Measurements from ENCODE around the gene CACNG7.

Gene CACNG7

DNA sequence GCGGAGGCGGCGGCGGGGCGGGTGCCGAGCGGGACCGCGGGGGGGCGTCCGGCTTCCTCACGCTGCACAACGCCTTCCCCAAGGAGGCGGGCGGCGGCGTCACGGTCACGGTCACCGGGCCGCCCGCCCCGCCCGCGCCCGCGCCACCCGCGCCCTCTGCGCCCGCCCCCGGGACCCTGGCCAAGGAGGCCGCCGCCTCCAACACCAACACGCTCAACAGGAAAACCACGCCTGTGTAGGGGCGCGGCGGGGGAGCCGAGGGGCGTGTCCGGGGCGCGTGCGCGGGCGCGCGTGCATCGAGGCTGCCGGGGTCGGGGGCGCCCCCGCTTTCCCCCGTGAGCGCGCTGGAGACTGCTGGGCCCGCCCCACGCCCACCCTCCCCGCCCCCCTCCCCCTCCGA, 73.5 kb downstream of the CACNG7 start:
- no peak for DNase-seq (ENCODE audit: low spot score)

GRCh38 chr19:53983457-53984289, 74.6 kb downstream of the CACNG7 start:
- no peak for DNase-seq (ENCODE audit: low spot score)

DNA sequence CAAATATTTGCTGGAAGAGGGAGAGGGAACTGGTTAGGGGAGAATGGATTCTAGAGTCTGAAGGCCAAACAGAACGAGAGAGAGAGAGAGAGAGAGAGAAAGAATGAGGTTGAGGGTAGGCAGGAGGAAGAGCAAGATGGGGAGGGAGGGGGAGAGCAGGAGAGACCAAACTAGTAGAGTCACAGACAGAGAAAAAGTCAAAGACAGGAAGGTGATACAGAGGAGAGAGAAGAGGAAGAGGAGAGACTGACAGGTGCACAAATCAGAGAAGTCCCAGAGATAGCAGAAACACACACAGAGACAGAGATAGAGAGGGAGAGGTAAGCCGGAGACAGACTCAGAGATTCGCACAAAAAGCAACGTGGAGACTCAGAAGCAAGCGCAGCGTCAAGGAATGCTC, 76.8 kb downstream of the CACNG7 start:
- DNase-seq (ENCODE audit: low spot score), result no peak

DNA sequence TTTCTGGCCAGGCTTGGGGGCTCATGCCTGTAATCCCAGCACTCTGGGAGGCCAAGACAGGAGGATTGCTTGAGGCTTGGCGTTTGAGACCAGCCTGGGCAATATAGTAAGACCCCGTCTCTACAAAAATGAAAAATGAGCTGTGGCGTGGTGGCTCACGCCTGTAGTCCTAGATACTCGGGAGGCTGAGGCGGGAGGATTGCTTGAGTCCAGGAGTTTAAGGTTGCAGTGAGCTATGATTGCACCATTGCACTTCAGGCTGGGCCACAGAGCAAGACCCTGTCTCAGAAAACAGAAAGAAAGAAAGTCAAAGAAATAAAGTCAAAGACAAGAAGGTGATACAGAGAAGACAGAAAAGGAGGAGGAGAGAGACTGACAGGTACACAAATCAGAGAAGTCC, 79.9 kb downstream of the CACNG7 start:
- DNase-seq (ENCODE audit: low spot score), result no peak

GRCh38 chr19:53989600-53990533, 80.8 kb downstream of the CACNG7 start:
- no peak for DNase-seq (ENCODE audit: low spot score)

GRCh38 chr19:53991224-53992113, 82.4 kb downstream of the CACNG7 start, which contains the start of gene CACNG6:
Gene CACNG6, plus strand, starts transcription at chr19:53991637. Its CDS starts 1,241 bp downstream, at chr19:53992878.
- no peak for DNase-seq (ENCODE audit: low spot score)

DNA sequence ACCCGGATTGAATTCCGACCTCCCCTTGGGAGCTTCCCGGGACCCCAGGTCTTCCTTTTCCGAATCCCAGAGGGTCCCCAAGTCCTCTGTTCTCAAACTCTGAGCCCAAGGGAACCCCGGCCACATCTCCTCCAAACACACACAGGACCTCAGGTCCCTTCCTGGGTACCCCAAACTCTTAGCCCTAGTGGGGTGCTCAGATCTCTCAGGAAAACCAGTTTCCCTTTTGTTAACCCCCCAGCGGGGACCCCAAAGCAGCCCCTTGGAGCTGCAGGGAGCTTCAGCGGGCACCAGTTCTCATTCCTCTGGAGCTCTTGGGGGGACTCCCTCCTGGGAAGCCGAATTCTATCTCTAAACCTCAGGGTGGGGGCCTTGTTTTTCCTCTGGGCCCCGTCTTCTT, 83.1 kb downstream of the CACNG7 start:
- DNase-seq (ENCODE audit: low spot score), result no peak

DNA sequence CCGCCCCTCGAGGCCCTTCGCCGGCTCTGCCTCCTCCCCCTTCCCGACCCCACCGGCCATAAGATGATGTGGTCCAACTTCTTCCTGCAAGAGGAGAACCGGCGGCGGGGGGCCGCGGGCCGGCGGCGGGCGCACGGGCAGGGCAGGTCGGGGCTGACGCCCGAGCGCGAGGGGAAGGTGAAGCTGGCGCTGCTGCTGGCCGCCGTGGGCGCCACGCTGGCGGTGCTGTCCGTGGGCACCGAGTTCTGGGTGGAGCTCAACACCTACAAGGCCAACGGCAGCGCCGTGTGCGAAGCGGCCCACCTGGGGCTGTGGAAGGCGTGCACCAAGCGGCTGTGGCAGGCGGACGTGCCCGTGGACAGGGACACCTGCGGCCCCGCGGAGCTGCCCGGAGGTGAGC, 83.7 kb downstream of the CACNG7 start:
- no peak for DNase-seq (ENCODE audit: low spot score)

DNA sequence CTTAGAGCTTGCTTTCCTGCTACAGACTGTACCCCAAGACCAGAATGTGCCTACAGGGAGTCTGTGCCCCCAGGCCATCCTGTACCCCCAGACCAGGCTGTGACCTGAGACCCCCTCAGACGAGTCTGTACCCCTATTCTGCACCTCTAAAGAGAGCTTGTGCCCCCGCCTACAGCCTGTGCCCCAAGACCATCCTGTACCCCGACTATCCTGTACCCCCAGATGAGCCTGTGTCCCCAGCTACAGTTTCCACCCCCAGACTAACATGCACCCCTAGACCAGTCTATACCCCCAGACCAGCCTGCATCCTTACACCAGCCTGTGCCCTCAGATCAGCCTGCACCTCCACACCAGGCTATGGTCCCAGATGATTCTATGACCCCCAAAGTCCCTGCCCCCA, 84.4 kb downstream of the CACNG7 start:
- DNase-seq (ENCODE audit: low spot score), result no peak

Data from HuH-7 (cell line).